ENCODE data around the gene SAMM50. TPM values are rescaled to one million over a fixed set of nuclear protein-coding genes. Genes with fewer than 3 reads are reported as not detected.
"Not testable (repeated sequence)": the region's sequence is repeated elsewhere in the genome, so short reads cannot be mapped to it uniquely, and the experiment has no call there.

SAMM50 gene
- total RNA-seq, 3 donors from 2014 or later = 62.6 to 73.6 (median 64.1) TPM

GRCh38 chr22:43996170-43996980, 41.1 kb downstream of the SAMM50 start:
- H3K9me3 Mint-ChIP-seq = no peaks in the 10 kb centered on the region
- H3K27me3 Mint-ChIP-seq (ENCODE audit: low read depth) = no peaks in the 10 kb centered on the region
- peaks cover 27% of the 10 kb centered on the region for H3K4me1 Mint-ChIP-seq (ENCODE audit: low read depth)
- peak overlapping the region; percentile 90 for H3K4me3 Mint-ChIP-seq
- peaks cover 31% of the 10 kb centered on the region for H3K36me3 Mint-ChIP-seq (ENCODE audit: insufficient read depth)
- peak; percentile 66 for DNase-seq
- ATAC-seq = peak; percentile 81 to 92

- Mint-ChIP-seq H3K4me1 (ENCODE audit: low read depth) (peaks cover 27% of the 10 kb centered on the region), H3K9me3 (no peaks in the 10 kb centered on the region), H3K36me3 (ENCODE audit: insufficient read depth) (peaks cover 30% of the 10 kb centered on the region), H3K4me3 (peak overlapping the region; percentile 7), H3K27me3 (ENCODE audit: low read depth) (no peaks in the 10 kb centered on the region)
- ATAC-seq (no peak), DNase-seq (no peak)
Observed at GRCh38 chr22:43996981-43997265, 41.7 kb downstream of the SAMM50 start.

GRCh38 chr22:43998679-43999264, 43.5 kb downstream of the SAMM50 start:
- Mint-ChIP-seq H3K9me3 (no peaks in the 10 kb centered on the region), H3K27me3 (ENCODE audit: low read depth) (no peaks in the 10 kb centered on the region), H3K4me1 (ENCODE audit: low read depth) (peaks cover 22% of the 10 kb centered on the region), H3K4me3 (no peak overlapping the region), H3K36me3 (ENCODE audit: insufficient read depth) (peaks cover 21% of the 10 kb centered on the region)
- ATAC-seq (no peak), DNase-seq (no peak)

- Mint-ChIP-seq H3K36me3 (ENCODE audit: insufficient read depth) (peaks cover 18% of the 10 kb centered on the region), H3K4me1 (ENCODE audit: low read depth) (peaks cover 21% of the 10 kb centered on the region), H3K27me3 (ENCODE audit: low read depth) (no peaks in the 10 kb centered on the region), H3K4me3 (no peak overlapping the region), H3K9me3 (no peaks in the 10 kb centered on the region)
- no peak for ATAC-seq
- no peak for DNase-seq
Observed at GRCh38 chr22:43999378-43999777, 44.1 kb downstream of the SAMM50 start.

DNA sequence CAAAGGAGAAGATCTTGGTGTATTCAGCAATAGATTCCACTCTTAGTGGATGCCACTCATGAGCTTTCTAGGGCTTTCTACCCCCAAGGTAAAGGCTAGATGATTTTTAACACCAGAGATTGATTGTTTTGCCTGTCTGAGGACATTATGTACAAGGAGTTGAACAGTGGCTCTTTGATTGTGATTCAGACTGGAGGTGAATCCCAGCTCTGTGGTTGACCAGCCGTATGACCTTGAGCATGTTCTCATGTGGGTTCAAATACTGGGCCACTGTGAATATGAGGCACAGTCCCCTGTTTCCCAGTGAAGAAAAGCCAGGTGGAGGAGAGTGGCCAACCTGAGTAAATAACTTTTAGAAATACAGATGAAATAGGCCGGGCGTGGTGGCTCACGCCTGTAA, 44.9 kb downstream of the SAMM50 start:
- peaks cover 16% of the 10 kb centered on the region for H3K4me1 Mint-ChIP-seq (ENCODE audit: low read depth)
- H3K4me3 Mint-ChIP-seq = no peak overlapping the region
- ATAC-seq (no peak), DNase-seq (no peak)
- peaks cover 18% of the 10 kb centered on the region for H3K36me3 Mint-ChIP-seq (ENCODE audit: insufficient read depth)
- H3K27me3 Mint-ChIP-seq (ENCODE audit: low read depth) = no peaks in the 10 kb centered on the region
- H3K9me3 Mint-ChIP-seq = no peaks in the 10 kb centered on the region

- Mint-ChIP-seq H3K27me3 (ENCODE audit: low read depth) (no peaks in the 10 kb centered on the region), H3K36me3 (ENCODE audit: insufficient read depth) (peaks cover 24% of the 10 kb centered on the region), H3K4me3 (no peak overlapping the region), H3K9me3 (no peaks in the 10 kb centered on the region), H3K4me1 (ENCODE audit: low read depth) (peaks cover 4% of the 10 kb centered on the region)
- no peak for DNase-seq
- no peak for ATAC-seq
Observed at GRCh38 chr22:44001521-44001920, 46.3 kb downstream of the SAMM50 start.

- no peak for ATAC-seq
- peaks cover 2% of the 10 kb centered on the region for H3K4me1 Mint-ChIP-seq (ENCODE audit: low read depth)
- H3K4me3 Mint-ChIP-seq = no peak overlapping the region
- H3K9me3 Mint-ChIP-seq = no peaks in the 10 kb centered on the region
- H3K27me3 Mint-ChIP-seq (ENCODE audit: low read depth) = no peaks in the 10 kb centered on the region
- DNase-seq = no peak
- H3K36me3 Mint-ChIP-seq (ENCODE audit: insufficient read depth) = peaks cover 28% of the 10 kb centered on the region
Observed at GRCh38 chr22:44002324-44002723, 47.1 kb downstream of the SAMM50 start.

DNA sequence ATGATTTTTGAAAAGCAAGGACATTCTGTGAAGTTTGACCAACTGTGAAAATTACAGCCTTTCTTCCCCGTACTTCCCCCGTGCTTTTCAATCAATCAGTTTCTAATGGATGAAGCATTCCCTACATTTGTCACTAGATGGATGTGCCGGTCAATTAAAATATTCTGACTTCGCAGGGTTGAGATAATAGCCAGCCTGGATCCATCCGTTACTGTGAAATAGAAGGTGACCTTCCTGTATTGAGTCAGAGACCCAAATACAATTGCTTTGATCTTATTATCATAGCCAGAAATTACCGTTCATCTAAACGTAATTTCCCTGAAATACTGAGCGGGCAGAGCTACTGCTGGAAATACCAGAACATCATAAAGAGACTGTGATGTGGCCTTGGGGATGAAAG, 47.8 kb downstream of the SAMM50 start:
- H3K27me3 Mint-ChIP-seq (ENCODE audit: low read depth) = no peaks in the 10 kb centered on the region
- peaks cover 28% of the 10 kb centered on the region for H3K36me3 Mint-ChIP-seq (ENCODE audit: insufficient read depth)
- no peaks in the 10 kb centered on the region for H3K9me3 Mint-ChIP-seq
- no peak for ATAC-seq
- no peak for DNase-seq
- no peaks in the 10 kb centered on the region for H3K4me1 Mint-ChIP-seq (ENCODE audit: low read depth)
- no peak overlapping the region for H3K4me3 Mint-ChIP-seq

- no peaks in the 10 kb centered on the region for H3K4me1 Mint-ChIP-seq (ENCODE audit: low read depth)
- no peaks in the 10 kb centered on the region for H3K27me3 Mint-ChIP-seq (ENCODE audit: low read depth)
- ATAC-seq = no peak
- H3K9me3 Mint-ChIP-seq = no peaks in the 10 kb centered on the region
- H3K4me3 Mint-ChIP-seq = no peak overlapping the region
- peaks cover 25% of the 10 kb centered on the region for H3K36me3 Mint-ChIP-seq (ENCODE audit: insufficient read depth)
- DNase-seq = no peak
Observed at GRCh38 chr22:44003405-44004103, 48.3 kb downstream of the SAMM50 start.

GRCh38 chr22:44004104-44004460, 48.8 kb downstream of the SAMM50 start:
- no peak for DNase-seq
- H3K4me3 Mint-ChIP-seq = no peak overlapping the region
- no peaks in the 10 kb centered on the region for H3K27me3 Mint-ChIP-seq (ENCODE audit: low read depth)
- H3K4me1 Mint-ChIP-seq (ENCODE audit: low read depth) = no peaks in the 10 kb centered on the region
- ATAC-seq = no peak
- H3K36me3 Mint-ChIP-seq (ENCODE audit: insufficient read depth) = peaks cover 19% of the 10 kb centered on the region
- H3K9me3 Mint-ChIP-seq = no peaks in the 10 kb centered on the region

DNA sequence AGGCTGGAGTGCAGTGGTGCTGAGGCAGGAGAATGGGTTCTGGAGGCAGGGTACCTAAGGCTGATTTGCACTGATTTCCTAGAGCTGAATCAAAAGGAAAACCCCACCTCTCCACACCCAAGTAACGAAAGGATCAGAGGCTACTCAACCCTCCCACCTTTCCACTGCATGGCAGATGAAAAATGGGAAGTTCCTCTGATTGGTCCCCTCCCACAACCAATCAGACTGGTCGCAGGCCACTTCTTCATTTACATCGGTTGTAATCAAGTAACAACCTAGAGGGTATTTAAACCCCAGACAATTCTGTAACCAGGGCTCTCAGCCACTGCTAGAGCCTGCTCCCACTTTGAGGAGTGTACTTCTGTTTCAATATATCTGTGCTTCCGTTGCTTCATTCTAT, 50.3 kb downstream of the SAMM50 start:
- Mint-ChIP-seq H3K4me1 (ENCODE audit: low read depth) (no peaks in the 10 kb centered on the region), H3K4me3 (no peak overlapping the region), H3K27me3 (ENCODE audit: low read depth) (no peaks in the 10 kb centered on the region), H3K36me3 (ENCODE audit: insufficient read depth) (peaks cover 19% of the 10 kb centered on the region), H3K9me3 (no peaks in the 10 kb centered on the region)
- DNase-seq (no peak), ATAC-seq (no peak)

DNA sequence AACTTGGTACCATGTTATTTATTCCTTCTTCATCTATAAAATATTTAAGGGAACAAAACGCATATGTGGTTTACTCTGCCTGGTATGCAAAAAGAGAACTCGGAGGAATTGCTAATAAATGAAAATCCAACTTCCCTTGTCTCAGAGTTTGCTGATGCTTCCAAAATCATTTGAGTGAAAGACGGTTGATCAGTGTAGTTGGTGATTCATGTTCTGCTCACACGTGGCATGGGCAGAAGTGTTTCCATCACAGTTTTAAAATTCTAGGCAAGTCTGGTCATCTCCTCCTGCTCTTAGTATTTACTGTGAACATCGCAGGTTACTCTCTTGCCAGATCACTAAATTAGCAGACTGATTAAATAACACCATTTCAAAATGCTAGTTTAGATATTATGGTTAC, 56.9 kb downstream of the SAMM50 start:
- no peak for DNase-seq
- H3K4me3 Mint-ChIP-seq = no peak overlapping the region

DNA sequence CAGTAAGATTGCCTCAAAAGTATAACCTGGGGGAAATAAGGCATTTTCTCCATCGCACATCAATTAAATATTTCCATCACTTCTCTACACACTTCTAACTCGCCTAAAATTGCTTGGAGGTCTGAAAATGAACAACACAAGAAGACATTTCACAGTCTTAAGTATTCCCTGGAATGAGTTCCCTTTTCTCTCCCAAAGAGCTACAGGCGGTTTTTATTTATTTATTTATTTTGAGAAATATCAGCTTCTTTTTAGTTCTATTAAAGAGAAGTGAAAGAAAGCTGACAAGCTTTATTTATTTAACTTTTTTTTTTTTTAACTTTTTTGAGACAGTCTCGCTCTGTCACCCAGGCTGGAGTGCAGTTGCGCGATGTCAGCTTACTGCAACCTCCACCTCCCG, 57.3 kb downstream of the SAMM50 start:
- Mint-ChIP-seq H3K9me3 (no peaks in the 10 kb centered on the region), H3K36me3 (ENCODE audit: insufficient read depth) (no peaks in the 10 kb centered on the region), H3K27me3 (ENCODE audit: low read depth) (no peaks in the 10 kb centered on the region), H3K4me1 (ENCODE audit: low read depth) (no peaks in the 10 kb centered on the region), H3K4me3 (no peak overlapping the region)
- ATAC-seq (no peak), DNase-seq (no peak)

More for the DNA sequence above, 56.9 kb downstream of the SAMM50 start:
- Mint-ChIP-seq H3K4me1 (ENCODE audit: low read depth) (no peaks in the 10 kb centered on the region), H3K27me3 (ENCODE audit: low read depth) (no peaks in the 10 kb centered on the region), H3K9me3 (no peaks in the 10 kb centered on the region), H3K36me3 (ENCODE audit: insufficient read depth) (peaks cover 2% of the 10 kb centered on the region)
- no peak for ATAC-seq

GRCh38 chr22:44014241-44014640, 59.0 kb downstream of the SAMM50 start:
- Mint-ChIP-seq H3K4me1 (ENCODE audit: low read depth) (no peaks in the 10 kb centered on the region), H3K27me3 (ENCODE audit: low read depth) (no peaks in the 10 kb centered on the region), H3K36me3 (ENCODE audit: insufficient read depth) (peaks cover 4% of the 10 kb centered on the region), H3K4me3 (no peak overlapping the region), H3K9me3 (no peaks in the 10 kb centered on the region)
- DNase-seq (no peak), ATAC-seq (no peak)

GRCh38 chr22:44016586-44016985, 61.3 kb downstream of the SAMM50 start:
- not testable (repeated sequence) for DNase-seq; ATAC-seq; H3K9me3 Mint-ChIP-seq; H3K36me3 Mint-ChIP-seq (ENCODE audit: insufficient read depth); H3K4me1 Mint-ChIP-seq (ENCODE audit: low read depth); H3K4me3 Mint-ChIP-seq; H3K27me3 Mint-ChIP-seq (ENCODE audit: low read depth)

Data from activated T-cell treated with anti-CD3 and anti-CD28 coated beads, Interleukin-2, amount 50 U/mL, for 4 hours (primary cell).